Colonic mucosa (tissue), 4 donors: ENCODE data around the gene RAP2A. TPM values are rescaled to one million over a fixed set of nuclear protein-coding genes. Genes with fewer than 3 reads are reported as not detected.

Experiments
- DNase-seq: peaks from one replicate; pipeline ENCODE4 v3.0.0-alpha.2; 2020
- H3K27ac ChIP-seq: fragments of 200-600 bp; one replicate; pipeline ENCODE4 v1.8.0; 2021
- H3K27me3 ChIP-seq: fragments of 200-600 bp; one replicate; pipeline ENCODE4 v1.8.0; 2021
- H3K36me3 ChIP-seq: fragments of 200-600 bp; one replicate; pipeline ENCODE4 v1.8.0; 2021
- H3K4me1 ChIP-seq: fragments of 200-600 bp; one replicate; pipeline ENCODE4 v1.8.0; 2021; ENCODE audit warnings: mild to moderate bottlenecking
- H3K4me3 ChIP-seq: fragments of 200-600 bp; one replicate; pipeline ENCODE4 v1.8.0; 2021
- H3K9ac ChIP-seq, 2 donors: one replicate each; pipeline ENCODE4 v1.7.0; 2013; ENCODE audit warnings: control low read depth in 2 of 2, low read depth in 2 of 2, low read length in 2 of 2
- H3K9me3 ChIP-seq: fragments of 200-600 bp; one replicate; pipeline ENCODE4 v1.8.0; 2021
- intact Hi-C: fragments of 100-400 bp; cut with DNase I; formaldehyde crosslinking; loops from one replicate; pipeline ENCODE4 v1.14.1; 2022
- total RNA-seq, 2 donors: library from RNA; stranded (reverse); fragmentation: NEBNext Ultra II Directional in 1 of 2; extraction: Animal tissue kit (Norgen Biotek cat#: 25700) in 1 of 2; gene quantifications; one replicate each; pipeline ENCODE4 v1.2.1, GENCODE V29; 2021
- TF ChIP-seq, protein P1 (sequence below): fragments of 200-600 bp; IDR thresholded peaks from one replicate; pipeline ENCODE4 v1.8.0; 2022; ENCODE audit warnings: antibody characterized with exemption, mild to moderate bottlenecking
- donor health status: healthy.
- donor health status: DM: no; HTN: no; CAD: no.
- donor health status: DM: no; HTN: no; CAD: no.

RAP2A gene
- total RNA-seq, 2 donors from 2014 or later = 35.9 to 38.2 TPM

DNA sequence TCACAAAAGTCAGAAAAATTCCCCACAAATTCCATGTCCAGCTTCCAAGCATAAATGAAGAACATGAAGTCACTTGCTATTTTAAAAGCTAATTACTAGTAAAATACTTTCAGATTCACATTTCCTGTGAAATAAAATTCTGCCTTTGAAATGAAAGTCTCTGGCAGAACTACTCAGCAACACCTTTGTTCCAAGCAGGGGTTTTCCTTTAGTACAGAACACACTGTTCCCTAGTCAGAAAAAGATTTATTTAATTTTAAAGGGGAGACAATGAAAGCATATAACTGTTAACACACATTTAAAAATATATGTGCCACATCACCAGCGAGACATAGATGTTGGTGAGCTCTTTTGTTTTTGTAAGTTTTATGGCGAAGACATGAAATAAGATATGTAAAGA, 26.4 kb upstream of the RAP2A start:
- intact Hi-C loops = no loop called here
- Histone ChIP-seq H3K4me3 (no peak overlapping the region), H3K9ac (no peak overlapping the region), H3K9me3 (no peaks in the 10 kb centered on the region), H3K27ac (no peak overlapping the region), H3K4me1 (no peaks in the 10 kb centered on the region), H3K27me3 (no peaks in the 10 kb centered on the region), H3K36me3 (no peaks in the 10 kb centered on the region)
- DNase-seq = no peak
- TF ChIP-seq, protein P1, sequence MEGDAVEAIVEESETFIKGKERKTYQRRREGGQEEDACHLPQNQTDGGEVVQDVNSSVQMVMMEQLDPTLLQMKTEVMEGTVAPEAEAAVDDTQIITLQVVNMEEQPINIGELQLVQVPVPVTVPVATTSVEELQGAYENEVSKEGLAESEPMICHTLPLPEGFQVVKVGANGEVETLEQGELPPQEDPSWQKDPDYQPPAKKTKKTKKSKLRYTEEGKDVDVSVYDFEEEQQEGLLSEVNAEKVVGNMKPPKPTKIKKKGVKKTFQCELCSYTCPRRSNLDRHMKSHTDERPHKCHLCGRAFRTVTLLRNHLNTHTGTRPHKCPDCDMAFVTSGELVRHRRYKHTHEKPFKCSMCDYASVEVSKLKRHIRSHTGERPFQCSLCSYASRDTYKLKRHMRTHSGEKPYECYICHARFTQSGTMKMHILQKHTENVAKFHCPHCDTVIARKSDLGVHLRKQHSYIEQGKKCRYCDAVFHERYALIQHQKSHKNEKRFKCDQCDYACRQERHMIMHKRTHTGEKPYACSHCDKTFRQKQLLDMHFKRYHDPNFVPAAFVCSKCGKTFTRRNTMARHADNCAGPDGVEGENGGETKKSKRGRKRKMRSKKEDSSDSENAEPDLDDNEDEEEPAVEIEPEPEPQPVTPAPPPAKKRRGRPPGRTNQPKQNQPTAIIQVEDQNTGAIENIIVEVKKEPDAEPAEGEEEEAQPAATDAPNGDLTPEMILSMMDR = no peak

DNA sequence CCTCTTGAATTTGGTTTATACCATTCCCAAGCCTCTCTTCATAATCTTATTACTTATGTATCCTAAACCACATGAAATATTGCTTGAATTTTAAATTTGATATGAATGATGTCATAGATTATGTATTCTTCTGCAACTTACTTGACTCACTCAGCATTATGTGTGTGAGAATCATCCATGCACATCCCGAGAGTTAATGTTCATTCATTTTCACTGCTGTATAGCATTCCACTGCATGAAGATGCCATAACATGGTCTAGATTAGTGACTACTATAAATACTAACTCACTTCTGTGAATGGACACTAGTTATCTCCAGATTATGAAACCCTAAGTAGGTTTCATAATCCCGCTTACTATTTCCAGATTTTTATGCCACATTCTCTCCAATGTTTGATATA, 25.0 kb upstream of the RAP2A start:
- no peaks in the 10 kb centered on the region for H3K36me3 ChIP-seq
- no peak for DNase-seq
- TF ChIP-seq, protein P1 = no peak
- no peaks in the 10 kb centered on the region for H3K4me1 ChIP-seq
- no peaks in the 10 kb centered on the region for H3K9me3 ChIP-seq
- no peak overlapping the region for H3K4me3 ChIP-seq
- intact Hi-C loops = no loop called here
- H3K27me3 ChIP-seq = no peaks in the 10 kb centered on the region
- no peak overlapping the region for H3K9ac ChIP-seq
- H3K27ac ChIP-seq = no peak overlapping the region

DNA sequence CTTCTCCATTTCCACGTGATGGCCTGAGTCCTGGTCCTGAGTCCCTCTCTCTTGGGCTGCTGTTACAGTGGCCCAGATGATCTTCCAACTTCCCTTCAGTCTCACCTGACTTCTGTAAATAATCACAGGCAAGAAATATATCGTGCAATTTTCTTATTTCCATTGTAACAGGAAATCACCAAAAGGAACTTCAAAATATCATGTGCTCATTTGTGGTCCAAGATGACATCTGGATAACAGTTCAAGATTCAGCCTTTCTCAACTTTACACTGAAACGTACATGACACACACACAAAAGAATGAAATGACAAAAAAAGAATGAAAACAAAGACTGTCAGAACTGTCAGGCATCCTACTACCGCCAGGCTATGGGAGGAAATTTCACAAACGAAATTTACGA, 22.0 kb upstream of the RAP2A start:
- Histone ChIP-seq H3K27ac (no peak overlapping the region), H3K36me3 (no peaks in the 10 kb centered on the region), H3K9ac (no peak overlapping the region), H3K27me3 (no peaks in the 10 kb centered on the region), H3K4me1 (no peaks in the 10 kb centered on the region), H3K4me3 (no peak overlapping the region), H3K9me3 (no peaks in the 10 kb centered on the region)
- TF ChIP-seq, protein P1 = no peak
- DNase-seq = no peak
- intact Hi-C loops = no loop called here

DNA sequence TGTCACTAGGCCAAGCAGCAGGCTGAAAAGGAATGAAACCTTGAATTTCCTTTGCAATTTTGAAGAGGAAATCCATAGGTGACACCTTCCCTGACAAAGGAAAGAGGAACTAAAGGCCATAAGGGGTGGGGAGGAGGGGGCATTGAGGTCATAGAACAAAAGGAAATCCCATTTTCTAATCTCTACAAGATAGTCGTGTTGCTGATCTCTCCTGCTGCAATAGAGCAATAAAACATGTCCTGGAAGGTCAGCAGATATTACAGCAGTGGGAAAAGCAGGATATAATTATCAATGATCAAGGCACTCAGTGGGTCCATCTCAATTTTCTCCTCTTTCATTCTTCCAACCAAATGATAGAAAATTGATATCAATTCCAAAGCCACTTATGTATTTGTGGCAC, 20.3 kb upstream of the RAP2A start:
- no peaks in the 10 kb centered on the region for H3K27me3 ChIP-seq
- no peak overlapping the region for H3K9ac ChIP-seq
- H3K27ac ChIP-seq = peak overlapping the region; percentile 35
- no peak for DNase-seq
- H3K4me1 ChIP-seq = no peaks in the 10 kb centered on the region
- TF ChIP-seq, protein P1 = no peak
- intact Hi-C loops = no loop called here
- no peak overlapping the region for H3K4me3 ChIP-seq
- no peaks in the 10 kb centered on the region for H3K36me3 ChIP-seq
- H3K9me3 ChIP-seq = no peaks in the 10 kb centered on the region

DNA sequence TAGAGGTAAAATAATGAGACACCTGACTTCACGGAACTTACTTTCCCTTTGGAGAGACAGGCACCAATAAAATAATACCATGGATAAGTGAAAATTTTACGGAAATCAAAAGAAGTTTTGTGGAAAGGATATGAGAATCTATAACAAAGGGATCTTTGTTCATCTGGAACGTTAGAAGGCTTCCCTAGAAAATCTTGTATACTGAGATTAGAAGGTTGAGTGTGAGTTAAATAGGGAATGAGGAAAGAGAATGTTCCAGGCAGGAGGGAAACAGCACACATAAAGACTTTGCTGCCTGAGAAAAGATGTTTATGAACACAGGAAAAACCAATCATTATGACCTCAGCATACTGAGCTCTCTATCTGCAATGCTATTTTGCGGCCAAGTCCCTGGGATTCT, 19.6 kb upstream of the RAP2A start:
- no peaks in the 10 kb centered on the region for H3K36me3 ChIP-seq
- no peak overlapping the region for H3K9ac ChIP-seq
- no peaks in the 10 kb centered on the region for H3K9me3 ChIP-seq
- no peaks in the 10 kb centered on the region for H3K27me3 ChIP-seq
- DNase-seq = no peak
- no peak overlapping the region for H3K4me3 ChIP-seq
- intact Hi-C loops = no loop called here
- TF ChIP-seq, protein P1 = no peak
- H3K4me1 ChIP-seq = no peaks in the 10 kb centered on the region
- H3K27ac ChIP-seq = peak overlapping the region; percentile 35

DNA sequence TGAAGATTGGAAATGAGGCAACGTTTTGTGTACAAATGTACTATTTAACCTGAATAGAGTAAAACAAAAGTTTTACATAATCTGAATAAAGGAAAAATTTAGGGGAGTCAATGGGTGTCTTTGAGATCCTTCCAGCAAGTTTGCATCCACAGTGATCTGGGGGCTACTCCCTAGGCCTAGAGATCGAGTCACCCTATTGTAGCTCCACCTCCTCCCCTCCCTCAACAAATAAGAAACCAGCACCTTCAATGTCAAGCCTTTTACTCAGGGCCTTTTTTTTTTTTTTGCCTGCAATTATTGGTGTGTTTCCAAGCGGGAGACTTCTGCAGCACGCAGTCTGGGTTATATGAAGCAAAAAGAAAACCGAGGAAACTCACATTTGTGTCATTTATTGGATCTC, 16.3 kb upstream of the RAP2A start:
- no peak overlapping the region for H3K27ac ChIP-seq
- H3K4me1 ChIP-seq = no peaks in the 10 kb centered on the region
- no peaks in the 10 kb centered on the region for H3K9me3 ChIP-seq
- H3K4me3 ChIP-seq = no peak overlapping the region
- intact Hi-C loops = no loop called here
- no peaks in the 10 kb centered on the region for H3K36me3 ChIP-seq
- no peak for DNase-seq
- no peaks in the 10 kb centered on the region for H3K27me3 ChIP-seq
- TF ChIP-seq, protein P1 = no peak
- no peak overlapping the region for H3K9ac ChIP-seq
